Right lobe of liver (tissue), 4 donors: Measurements from ENCODE around the gene MAST2.

Experiments
- POLR2A ChIP-seq: fragments of 450-650 bp; IDR thresholded peaks from one replicate; pipeline ENCODE4 v1.6.1; 2017; ENCODE audit warnings: antibody characterized with exemption, mild to moderate bottlenecking
- TF ChIP-seq, protein P1 (sequence below), 4 donors: fragments of 200-600 bp in 3 of 4; fragments of 450-650 bp in 1 of 4; IDR thresholded peaks; one replicate each; pipeline versions ENCODE4 v1.5.1 to v1.8.0; 2016 to 2022; ENCODE audit warnings: antibody characterized with exemption in 4 of 4, mild to moderate bottlenecking in 2 of 4
- donor health status: DM: no; HTN: no; CAD: no.
- donor health status: DM: no; HTN: no; CAD: no.
- donor health status: DM: no; HTN: yes; CAD: no.

DNA sequence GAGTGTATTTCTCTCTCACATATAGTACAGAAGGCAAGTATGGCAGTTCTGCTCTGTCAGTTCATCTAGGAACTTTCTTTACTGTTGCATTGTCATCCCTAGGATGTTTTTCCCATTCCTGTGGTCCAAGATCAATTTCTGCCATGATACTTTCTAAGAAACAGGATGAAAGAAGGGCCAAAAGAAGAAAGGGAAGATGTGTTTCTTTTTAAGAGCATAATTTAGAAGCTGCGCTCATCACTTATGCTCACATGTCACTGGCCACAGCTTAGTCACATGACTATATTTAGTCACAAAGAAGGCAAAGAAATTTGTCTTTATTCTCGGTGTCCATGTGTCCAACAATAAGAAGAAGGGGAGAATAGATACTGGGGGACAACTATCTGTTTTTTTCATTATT, 7.0 kb upstream of the MAST2 start:
- TF ChIP-seq, protein P1, sequence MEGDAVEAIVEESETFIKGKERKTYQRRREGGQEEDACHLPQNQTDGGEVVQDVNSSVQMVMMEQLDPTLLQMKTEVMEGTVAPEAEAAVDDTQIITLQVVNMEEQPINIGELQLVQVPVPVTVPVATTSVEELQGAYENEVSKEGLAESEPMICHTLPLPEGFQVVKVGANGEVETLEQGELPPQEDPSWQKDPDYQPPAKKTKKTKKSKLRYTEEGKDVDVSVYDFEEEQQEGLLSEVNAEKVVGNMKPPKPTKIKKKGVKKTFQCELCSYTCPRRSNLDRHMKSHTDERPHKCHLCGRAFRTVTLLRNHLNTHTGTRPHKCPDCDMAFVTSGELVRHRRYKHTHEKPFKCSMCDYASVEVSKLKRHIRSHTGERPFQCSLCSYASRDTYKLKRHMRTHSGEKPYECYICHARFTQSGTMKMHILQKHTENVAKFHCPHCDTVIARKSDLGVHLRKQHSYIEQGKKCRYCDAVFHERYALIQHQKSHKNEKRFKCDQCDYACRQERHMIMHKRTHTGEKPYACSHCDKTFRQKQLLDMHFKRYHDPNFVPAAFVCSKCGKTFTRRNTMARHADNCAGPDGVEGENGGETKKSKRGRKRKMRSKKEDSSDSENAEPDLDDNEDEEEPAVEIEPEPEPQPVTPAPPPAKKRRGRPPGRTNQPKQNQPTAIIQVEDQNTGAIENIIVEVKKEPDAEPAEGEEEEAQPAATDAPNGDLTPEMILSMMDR (IDR thresholded peaks at IDR 0.05) = no peak
- TF ChIP-seq POLR2A = no peak
